ENCODE results near the gene ERH.
"Not testable (repeated sequence)": the region's sequence is repeated elsewhere in the genome, so short reads cannot be mapped to it uniquely, and the experiment has no call there.

DNA sequence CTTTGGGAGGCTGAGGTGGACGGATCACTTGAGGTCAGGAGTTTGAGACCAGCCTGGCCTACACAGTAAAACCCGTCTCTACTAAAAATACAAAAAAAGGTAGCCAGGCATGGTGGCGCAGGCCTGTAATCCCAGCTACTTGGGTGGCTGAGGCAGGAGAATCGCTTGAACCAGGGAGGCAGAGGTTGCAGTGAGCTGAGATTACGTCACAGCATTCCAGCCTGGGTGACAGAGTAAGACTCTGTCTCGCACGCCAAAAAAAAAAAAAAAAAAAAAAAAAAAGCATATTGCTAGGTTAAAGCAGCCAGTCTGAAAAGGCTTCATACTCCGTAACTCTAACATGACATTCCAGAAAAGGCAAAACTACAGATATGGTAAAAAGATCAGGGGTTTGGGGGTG lies 6.7 kb downstream of the ERH start:
- not testable (repeated sequence) for TF ChIP-seq POLR2A, EP300, POLR2AphosphoS5 (IDR thresholded peaks at IDR 0.05)
- TF ChIP-seq, protein P1, sequence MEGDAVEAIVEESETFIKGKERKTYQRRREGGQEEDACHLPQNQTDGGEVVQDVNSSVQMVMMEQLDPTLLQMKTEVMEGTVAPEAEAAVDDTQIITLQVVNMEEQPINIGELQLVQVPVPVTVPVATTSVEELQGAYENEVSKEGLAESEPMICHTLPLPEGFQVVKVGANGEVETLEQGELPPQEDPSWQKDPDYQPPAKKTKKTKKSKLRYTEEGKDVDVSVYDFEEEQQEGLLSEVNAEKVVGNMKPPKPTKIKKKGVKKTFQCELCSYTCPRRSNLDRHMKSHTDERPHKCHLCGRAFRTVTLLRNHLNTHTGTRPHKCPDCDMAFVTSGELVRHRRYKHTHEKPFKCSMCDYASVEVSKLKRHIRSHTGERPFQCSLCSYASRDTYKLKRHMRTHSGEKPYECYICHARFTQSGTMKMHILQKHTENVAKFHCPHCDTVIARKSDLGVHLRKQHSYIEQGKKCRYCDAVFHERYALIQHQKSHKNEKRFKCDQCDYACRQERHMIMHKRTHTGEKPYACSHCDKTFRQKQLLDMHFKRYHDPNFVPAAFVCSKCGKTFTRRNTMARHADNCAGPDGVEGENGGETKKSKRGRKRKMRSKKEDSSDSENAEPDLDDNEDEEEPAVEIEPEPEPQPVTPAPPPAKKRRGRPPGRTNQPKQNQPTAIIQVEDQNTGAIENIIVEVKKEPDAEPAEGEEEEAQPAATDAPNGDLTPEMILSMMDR (IDR thresholded peaks at IDR 0.05) = not testable (repeated sequence)
